Measurements from ENCODE around the gene ALAS1.

Gene ALAS1

DNA sequence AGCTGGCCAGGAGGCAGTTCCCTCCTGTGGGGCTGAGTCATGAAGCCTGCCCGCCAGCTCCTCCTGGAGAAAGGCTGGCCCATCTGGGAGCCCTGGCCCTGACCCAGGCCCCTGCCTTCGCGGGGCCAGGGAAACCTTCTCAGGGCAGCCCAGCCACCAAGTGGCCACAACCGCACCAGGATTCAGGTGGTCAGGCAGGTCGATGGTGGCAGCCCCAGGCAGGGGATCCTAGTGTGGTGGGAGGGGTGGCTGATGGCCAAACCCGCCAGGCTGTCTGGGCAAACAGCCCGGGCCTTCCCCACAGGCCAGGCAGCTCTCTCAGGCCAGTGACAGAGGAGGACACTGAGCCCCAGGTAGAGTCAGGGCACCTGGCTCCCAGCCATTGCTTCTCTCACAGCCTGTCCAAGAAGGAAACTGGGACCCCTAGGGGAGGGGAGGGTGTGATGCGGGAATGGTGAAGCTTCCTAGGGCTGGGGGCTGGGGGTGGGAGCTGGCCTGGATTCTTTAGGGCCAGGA lies 39.8 kb downstream of the ALAS1 start:
- DNase-seq: peak; percentile 82

DNA sequence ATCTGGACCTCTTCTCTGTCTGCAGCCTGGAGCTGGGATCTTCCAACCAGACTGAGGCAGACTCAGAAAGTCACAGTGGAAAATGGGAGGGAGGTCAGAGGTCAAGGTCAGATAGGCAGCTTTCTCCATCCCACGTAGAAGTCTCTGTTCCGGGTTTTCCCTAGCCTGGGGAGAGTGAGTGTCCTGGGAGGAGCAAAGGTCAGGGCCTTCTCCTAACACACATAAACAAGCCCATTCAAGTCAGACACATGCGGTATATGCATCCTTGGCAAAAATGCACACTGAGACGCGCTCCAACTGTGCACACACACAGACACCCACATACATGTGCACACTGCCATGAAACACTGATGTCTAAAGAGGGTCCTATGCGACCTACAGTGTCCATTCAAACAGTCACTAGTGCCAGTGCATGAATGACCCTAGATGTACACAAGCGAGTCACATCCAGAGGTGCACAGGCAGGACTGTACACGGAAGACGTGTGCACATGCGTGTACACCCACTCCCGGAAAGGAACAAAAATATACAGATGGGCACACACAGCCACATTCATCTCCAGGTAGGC lies 40.3 kb downstream of the ALAS1 start:
- peak; percentile 39 for DNase-seq

DNA sequence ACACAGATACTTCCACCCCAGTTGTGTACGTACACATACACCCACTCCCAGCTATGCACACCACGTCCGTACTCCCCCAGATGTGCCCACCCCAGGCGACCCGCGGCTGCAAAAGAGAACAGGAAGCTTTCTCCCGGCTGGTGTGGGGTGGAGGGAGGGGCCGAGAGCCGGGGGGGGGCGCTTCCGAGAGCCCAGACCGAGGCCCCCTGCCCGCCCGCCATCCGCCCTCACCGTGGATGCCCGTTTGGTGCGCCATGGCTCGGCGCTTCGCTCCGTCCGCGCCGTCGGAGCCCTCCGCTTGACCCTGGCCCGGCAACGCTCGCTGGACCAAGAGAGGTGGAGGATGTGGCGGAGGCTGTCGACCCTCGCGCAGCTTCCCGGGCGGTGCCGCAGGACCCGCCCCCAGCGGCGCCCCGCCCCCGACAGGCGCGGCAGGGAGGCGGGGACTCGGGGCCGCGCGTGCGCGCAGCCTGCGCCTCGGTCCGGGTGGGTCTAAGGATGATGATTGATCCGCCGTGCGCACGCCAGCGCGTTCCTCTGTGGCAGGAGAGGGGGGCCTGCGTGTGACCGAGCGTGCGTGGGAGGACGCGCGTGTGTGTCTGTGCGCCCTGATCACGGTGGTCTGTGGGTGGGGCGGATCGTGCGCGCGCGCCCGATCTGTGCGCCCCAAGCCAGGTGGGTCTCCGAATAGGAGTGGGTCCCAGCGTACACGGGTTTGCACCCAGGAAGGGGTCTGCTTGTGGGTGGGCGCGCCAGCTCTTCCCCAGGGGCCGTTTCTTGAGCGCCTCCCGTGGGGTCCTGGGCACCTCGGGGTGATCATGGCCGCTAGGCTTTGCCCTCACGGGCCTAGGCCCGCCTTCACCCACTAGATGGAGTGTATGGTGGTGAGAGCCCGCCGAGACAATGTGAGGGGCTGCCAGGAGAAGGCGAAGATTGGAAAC lies 41.1 kb downstream of the ALAS1 start, which contains the start of gene TWF2:
TSS of gene TWF2 (minus strand) at position 398 of the 941 bp plus-strand sequence. CDS start at position 256, 142 bp downstream.
- DNase-seq: peak; percentile 73

DNA sequence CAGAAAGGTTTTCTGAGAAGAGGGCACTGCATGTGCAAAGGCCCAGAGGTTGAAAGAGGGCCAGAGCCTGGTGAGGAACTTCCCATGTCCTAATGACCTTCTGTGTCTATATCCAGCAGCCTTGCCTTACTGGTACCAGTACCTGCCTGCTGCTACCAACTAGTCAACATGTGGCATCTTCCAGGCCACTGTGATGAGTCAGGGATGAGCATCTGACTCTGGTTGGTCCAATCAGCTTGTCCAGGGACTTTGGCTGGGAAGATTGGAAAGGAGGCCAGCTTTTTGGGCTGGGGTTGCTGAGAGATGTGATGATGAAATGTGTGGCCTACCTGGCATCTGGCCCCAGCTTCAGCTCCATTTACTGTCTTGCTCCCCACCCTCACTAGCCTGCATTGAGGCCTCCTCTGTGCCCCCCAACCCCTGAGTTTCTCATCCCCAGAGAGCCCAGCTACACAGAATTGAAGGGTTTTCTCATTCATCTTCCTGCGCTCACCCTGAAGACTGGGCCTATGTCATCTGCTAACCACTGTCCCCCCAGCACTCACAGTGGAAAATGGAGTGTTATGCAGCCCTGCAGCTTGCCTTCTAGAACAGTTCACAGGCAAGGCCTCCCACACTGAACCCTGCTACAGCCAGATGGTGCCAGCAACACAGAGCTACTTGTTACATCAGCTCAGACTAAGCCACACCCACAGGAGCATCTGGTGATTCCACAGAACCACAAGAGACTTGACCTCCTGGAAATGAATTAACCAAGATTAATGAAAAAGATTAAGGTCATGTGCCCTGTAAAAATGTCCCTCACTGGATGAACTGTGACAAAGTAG lies 42.3 kb downstream of the ALAS1 start:
- peak; percentile 14 for DNase-seq

DNA sequence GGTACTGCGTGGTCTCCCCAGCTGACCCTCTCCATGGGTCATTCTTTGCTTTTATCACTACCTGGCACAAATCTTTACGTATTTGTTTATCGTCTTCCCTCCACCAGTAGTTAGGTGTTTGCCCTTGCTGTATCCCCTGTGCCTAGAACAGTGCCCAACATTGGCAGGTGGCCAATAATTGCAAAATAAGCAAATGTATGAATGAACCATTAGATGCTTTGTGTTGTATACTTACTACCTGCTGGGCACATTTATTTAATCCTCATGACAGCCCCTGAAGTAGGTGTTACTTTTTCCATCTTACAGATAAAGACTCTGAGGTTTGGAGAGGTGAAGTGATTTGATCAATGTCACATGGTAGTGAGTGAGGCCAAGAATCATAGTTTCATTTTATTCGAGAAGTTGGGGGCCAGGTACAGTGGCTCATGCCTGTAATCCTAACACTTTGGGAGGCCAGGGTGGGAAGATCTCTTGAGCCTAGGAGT lies 43.0 kb downstream of the ALAS1 start:
- DNase-seq: no peak

DNA sequence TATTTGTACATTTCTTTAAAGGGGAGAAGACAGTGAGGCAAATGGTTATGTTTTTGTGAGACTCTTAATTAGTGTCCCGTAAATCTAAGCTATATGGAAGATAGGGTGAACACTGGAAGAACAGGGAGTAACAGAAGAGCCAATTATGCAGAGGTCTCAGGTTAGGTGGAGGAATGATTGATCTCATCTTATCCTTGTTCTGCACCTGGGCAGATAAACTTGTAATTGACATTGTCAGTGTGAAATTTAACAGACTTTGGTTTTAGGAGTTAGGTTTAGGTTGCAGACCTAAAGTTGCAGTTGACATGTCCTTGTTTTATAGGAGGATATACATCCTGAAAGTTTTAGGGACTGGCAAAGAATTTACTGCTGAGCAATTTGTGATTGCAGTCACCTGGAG lies 44.1 kb downstream of the ALAS1 start:
- no peak for DNase-seq

DNA sequence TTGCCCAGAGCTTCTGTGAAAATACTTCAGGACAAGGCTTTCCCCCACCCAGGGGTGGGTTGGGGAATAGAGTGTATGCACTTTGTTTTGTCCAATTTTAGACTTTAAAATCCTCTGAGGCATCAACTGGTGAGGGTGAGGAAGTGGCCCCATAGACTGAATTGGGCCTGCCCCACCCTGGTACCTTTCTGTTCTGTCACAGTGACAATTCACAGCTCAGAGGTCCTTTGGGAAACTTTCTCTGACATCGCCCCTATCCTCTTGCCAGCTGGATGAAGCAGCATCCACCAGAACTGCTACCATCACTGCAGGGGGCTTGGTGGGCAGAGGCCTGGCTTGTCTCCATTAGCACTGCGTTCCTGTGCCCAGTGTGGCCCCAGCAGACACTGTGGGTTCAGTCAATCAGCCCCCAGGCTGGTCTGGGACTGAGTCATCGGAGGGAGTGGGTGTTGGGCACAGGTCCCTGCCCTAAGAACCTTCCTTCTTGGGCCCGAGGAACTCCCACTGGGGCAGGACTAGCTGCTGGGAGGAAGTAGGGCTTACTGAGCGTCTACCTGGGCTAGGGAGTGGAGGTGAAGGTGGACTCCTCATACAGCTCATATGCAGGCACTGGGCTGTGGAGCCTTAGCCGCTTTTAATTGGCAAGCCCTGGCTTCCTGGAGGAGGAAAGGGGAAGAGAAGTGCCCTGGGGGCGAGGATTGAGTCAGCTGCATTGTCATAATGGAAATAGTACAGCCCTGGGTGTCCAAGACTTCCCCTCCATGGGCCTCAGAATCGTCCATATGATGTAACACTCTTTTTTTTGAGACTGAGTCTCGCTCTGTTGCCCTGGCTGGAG lies 46.0 kb downstream of the ALAS1 start:
- DNase-seq: peak; percentile 84

DNA sequence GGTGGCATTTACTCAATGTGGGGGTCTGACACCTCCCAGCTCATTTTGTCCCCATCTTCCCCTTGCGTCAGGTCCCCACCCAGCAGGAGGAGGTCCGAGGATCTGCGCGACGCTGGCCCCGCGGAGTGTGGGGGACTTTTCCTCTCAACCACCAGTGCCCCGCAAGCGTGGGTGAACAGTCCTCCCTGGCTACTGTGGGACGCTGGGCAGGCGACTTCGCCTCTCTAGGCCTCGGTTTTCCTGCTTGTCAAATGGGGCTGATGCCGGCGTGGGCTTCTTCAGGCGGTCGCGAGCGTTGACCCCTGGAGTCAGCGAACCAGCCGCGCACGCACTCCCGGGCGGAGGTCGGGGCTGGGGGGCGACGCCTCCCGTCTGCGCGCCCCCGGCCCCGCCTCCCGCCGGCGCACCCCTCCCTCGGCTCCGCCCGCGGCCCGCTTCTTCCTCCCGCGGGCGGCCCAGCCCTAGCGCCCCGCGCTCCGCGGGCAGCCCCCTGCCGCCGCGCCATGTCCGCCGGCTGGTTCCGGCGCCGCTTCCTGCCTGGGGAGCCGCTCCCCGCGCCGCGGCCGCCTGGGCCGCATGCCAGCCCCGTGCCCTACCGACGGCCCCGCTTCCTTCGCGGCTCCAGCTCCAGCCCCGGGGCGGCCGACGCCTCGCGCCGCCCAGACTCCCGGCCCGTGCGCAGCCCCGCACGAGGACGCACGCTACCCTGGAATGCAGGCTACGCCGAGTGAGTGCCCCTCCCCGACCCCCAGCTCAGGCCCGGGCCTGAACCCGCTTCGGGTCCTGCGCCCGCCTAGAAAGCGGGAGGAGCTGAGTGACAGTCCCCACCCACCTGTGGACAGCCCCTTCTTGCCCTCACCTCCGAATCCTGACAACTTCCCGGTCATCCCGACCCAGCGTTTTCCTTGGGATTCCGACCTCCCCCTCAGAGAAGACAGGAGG lies 47.6 kb downstream of the ALAS1 start, which contains the start of gene PPM1M:
TSS of gene PPM1M (plus strand) at position 438 of the 942 bp plus-strand sequence. CDS start at position 504, 66 bp downstream.
- DNase-seq: peak; percentile 38

DNA sequence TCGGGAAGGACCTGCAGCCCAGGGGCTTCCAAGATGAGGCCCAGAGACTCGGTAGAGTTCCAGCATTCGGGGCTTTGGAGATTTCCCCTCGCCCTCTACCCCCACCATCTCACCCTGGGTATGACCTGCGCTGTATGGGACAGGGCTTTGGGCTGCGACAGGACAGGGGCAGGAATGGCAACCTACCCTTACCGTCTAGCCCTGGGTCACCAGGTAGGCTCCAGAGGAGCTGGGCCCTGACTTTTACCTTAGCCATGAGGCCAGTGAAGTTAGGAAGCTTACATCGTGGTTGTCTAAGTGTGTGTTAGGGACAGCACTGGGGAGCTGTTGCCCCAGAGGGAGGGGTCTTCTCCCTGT lies 48.3 kb downstream of the ALAS1 start:
- DNase-seq: no peak

DNA sequence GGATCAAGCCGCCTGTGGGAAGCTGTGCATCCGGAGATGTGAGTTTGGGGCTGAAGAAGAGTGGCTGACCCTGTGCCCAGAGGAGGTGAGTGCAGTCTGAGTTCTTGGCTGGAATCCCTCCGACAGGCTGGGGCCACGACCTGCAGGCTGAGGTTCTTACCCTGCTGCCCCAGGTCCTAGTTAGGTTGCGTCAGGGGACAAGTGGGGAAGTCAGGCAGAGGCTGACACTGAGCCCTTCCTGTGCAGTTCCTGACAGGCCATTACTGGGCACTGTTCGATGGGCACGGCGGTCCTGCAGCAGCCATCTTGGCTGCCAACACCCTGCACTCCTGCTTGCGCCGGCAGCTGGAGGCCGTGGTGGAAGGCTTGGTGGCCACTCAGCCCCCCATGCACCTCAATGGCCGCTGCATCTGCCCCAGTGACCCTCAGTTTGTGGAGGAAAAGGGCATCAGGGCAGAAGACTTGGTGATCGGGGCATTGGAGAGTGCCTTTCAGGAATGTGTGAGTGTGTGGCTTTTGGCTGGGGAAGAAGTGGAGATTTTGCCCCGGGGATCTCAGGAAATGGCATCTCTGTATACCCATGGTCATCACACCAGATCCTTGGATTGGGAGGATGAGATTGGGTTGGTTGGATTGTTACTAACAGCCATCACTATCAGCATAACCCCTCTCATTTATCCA lies 48.9 kb downstream of the ALAS1 start:
- no peak for DNase-seq

DNA sequence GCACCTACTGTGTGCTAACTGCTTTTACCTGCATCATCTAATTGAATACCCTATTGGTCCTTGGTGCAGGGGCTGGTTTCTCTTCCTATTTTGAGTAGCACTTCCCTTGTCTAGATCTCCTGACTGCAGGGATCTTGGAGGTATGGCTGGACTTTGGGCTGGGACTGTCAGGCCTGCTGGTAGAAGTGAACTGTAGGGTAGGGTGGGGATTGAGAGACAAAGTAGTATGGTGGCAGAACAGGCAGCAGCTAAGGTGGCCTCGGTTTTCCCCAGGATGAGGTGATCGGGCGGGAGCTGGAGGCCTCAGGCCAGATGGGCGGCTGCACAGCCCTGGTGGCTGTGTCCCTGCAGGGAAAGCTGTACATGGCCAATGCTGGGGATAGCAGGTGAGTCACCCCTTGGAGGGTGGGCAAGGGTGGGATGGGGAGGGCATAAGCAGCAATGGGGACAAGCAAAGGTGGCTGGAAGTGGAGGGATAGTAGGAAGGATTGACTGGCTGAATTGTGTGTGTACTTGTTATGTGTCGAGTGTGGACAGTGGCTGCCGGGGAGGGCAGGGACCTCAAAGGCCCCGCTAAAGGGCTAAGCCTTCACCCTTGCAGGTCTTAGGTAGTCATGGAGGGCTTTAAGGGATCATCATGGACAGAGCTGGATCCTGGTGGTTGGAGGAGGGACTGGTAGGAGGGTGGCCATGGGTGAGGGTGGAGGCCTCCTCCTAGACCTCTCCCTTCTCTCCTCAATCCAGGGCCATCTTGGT lies 49.6 kb downstream of the ALAS1 start:
- DNase-seq: no peak

DNA sequence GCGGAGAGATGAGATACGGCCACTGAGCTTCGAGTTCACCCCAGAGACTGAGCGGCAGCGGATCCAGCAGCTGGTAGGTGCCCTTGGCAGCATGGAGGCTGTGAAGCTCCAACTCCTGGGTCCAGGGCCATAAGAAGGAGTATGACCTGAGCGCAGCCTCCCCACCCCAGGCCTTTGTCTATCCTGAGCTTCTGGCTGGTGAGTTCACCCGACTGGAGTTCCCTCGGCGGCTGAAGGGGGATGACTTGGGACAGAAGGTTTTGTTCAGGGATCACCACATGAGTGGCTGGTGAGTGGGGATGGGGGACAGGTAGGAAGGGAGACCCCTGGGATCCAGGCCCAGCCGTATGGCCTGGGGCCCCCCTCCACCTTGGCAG lies 50.2 kb downstream of the ALAS1 start:
- no peak for DNase-seq

DNA sequence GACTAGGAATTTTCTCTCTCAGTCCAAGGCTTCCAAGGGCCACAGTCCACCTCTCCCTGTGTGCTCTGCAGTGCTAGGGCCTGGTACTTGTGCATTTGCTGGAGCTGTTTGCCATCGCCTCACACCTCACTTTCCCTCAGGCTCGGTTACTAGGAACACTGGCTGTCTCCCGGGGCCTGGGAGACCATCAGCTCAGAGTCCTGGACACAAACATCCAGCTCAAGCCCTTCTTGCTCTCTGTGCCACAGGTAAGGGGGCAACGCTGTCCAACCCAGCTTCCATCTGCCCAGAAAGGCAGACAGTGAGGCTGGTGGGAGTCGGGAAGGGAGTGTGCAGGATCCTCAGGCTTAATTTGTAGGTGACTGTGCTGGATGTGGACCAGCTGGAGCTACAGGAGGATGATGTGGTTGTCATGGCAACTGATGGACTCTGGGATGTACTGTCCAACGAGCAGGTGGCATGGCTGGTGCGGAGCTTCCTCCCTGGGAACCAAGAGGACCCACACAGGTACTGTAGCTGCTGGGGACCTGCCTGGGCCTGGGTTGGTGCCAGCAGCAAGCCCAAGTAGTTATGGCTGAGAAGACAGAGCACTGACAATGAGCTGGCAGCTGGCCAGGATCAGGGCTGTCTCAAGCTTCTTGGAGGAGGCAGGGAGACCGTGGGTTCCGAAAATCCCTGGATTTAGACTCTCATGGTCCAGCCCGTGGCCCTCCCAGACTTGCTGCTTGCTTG lies 51.0 kb downstream of the ALAS1 start:
- DNase-seq: no peak

DNA sequence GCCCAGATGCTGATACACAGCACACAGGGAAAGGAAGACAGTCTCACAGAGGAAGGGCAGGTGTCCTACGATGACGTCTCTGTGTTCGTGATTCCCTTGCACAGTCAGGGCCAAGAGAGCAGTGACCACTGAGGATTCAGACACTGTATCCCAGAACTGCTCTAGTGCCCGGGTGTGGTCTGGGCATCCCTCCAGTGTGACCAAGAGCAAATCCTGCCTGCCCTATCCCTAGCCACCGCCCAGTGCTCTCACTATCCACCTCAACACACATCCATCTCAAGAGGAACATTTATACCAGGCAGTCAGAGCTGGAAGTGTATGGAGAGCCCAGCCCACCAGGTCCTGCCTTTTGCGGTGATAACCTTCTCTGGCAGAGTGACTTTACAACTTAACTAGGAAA lies 51.7 kb downstream of the ALAS1 start:
- DNase-seq: no peak

DNA sequence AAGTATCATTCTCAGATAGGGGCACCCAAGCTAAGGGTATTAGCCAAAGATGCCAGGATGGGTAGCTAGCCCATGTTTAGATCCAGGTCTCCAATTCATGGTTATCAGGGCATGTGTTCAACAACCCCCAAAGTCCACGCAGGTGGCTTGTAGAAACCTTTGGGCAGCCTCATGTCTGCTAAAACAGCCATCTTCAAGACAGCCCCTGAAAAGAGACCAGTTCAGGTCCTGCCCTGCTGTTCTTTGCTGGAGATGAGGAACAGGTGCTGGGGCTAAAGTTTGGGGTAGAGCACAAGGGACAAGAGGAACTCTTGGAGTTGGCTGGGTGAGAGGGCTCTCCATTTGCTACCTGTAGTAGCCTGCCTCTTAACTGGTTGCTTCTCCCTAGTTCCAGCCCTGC lies 52.2 kb downstream of the ALAS1 start:
- no peak for DNase-seq

DNA sequence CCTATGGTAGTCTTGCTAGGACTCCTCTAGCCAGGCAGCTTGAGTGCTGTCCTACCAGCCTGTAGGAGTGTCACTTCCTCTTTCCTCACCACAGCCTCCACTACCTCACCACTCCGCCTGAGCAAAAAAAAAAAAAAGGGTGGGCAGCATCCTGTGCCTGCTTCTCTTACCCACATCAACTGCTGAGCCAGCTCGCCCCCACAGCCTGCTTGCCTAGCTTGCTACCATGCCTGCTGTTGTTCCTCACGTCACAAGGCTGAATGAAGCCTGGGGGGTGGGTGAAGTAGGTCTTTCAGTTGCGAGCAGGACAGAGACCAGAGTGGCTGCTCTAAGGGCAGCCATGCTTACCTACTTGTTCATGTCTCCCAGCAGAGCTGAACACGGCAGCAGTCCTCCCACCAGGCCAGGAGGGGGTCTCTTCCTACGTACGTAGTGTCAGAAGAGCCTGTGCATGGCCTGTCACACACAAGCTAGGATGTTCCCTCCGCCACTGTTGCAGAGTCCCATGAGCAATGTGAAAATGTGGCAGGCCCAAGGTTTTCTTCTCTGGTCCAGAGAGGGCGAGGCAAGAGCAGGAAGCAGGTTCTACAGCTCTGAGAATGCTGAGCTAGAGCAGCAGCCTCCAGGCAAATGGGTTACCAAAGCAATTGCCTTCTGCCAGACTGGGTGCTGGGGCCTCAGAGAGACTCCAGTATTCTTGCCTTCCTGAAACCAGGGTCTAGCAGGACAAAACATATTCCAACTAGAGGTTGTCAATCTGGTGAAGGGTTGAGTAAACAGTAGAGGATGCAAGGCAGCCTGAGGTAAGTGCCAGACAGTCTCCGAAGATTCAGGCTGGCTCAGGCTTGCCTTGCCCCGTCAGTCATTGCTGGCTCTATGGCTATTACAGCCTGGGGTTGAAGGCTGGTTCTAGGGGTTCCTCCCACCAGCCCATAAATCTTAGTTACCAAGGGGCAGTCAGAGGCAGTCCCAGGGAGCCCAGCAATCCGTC lies 55.6 kb downstream of the ALAS1 start:
- no peak for DNase-seq

DNA sequence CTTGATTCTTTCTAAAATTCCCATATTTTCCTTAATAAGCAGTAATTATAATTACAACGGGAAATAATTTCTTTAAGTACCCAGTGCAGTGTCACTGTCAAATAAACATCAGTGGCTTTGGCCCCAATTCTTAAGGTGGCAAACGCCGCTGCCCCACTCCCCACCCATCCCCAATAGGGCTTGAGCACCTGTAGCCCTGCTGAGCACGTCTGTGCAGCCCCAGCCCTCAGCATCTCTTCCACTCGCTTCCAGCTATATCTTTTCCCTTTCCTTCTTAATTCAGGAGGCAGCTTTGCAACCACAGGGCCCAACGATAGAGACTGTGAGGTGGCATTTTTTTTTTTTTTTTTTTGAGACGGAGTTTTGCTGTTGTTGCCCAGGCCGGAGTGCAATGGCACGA lies 56.6 kb downstream of the ALAS1 start:
- DNase-seq: no peak
